ENCODE results near the gene SLC10A3.

SLC10A3 gene

GRCh38 chrX:154437971-154438893, 52.2 kb downstream of the SLC10A3 start:
- DNase-seq = no peak
